ENCODE data around the gene LRRC4C. TPM values are rescaled to one million over a fixed set of nuclear protein-coding genes. Genes with fewer than 3 reads are reported as not detected.

LRRC4C gene
- total RNA-seq, 1 experiment from 2014 or later, result 0.13 TPM

DNA sequence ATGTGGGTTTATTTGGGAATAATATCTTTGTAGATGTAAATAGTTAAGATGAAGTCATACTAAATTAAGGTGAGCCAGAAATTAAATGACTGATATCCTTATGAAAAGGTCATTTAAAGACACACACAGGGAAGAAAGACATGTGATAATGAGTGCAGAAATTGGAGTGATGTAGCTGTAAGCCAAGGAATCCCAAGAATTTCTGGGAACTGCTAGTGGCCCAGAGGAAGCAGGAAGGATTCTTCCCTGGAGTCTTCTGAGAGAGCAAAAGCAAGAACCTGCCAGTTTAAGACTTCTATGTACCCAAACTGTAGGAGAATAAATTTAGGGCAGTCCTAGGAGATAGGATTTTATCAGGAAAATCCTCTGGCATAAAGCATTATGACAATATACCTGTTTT is 66.9 kb downstream of the LRRC4C start:
- H2BK20ac ChIP-seq (ENCODE audit: low read depth, low read length, poor library complexity, severe bottlenecking), result no peak overlapping the region
- TF ChIP-seq CTCF (conservative IDR thresholded peaks at IDR 0.05), result no peak
- no peak overlapping the region for H3K4ac ChIP-seq (ENCODE audit: low read depth, low read length)
- H3K79me2 ChIP-seq (ENCODE audit: insufficient read depth, low read length), result no peaks in the 10 kb centered on the region
- no peak overlapping the region for H2BK12ac ChIP-seq (ENCODE audit: insufficient read length, low read depth, low read length)
- no peak overlapping the region for H3K23ac ChIP-seq (ENCODE audit: insufficient read length, low read depth, low read length)
- no peak overlapping the region for H3K4me2 ChIP-seq (ENCODE audit: insufficient read depth, insufficient read length, low read length)
- Mint-ChIP-seq H3K4me3 (no peak overlapping the region), H3K9me3 (no peaks in the 10 kb centered on the region), H3K4me1 (peaks cover 62% of the 10 kb centered on the region in 2 experiments), H3K36me3 (ENCODE audit: insufficient read depth in 1 of 3, low read depth in 3 of 3) (no peaks in the 10 kb centered on the region), H3K27me3 (ENCODE audit: low read depth) (no peaks in the 10 kb centered on the region), H3K27ac (peak overlapping the region; percentile 42 to 100 (median 86); a peak in 5 of 7 replicates)
- no peak overlapping the region for H4K8ac ChIP-seq (replicated peaks; ENCODE audit: insufficient read length, low read depth, low read length)
- no peak overlapping the region for H3T11ph ChIP-seq (ENCODE audit: low read length)
- H3K27ac ChIP-seq (ENCODE audit: insufficient read length, low read depth, low read length), result peak overlapping the region; percentile 76
- H4K5ac ChIP-seq (ENCODE audit: insufficient read length, low read depth, low read length), result no peak overlapping the region
- no peak overlapping the region for H2AK5ac ChIP-seq (ENCODE audit: insufficient read length, low read length)
- H3K23me2 ChIP-seq (ENCODE audit: insufficient read length, low read depth, low read length, poor library complexity, severe bottlenecking), result no peaks in the 10 kb centered on the region
- H3K18ac ChIP-seq (ENCODE audit: insufficient read length, low read depth, low read length), result no peak overlapping the region
- H4K91ac ChIP-seq (ENCODE audit: insufficient read length, low read depth, low read length), result no peak overlapping the region
- no peak overlapping the region for H2BK15ac ChIP-seq (ENCODE audit: low read depth, low read length)
- DNase-seq, result peak; percentile 31
- H3K56ac ChIP-seq (ENCODE audit: insufficient read length, low read depth, low read length), result no peak overlapping the region
- H3K79me1 ChIP-seq (ENCODE audit: insufficient read depth, low read depth, low read length, poor library complexity, severe bottlenecking), result no peaks in the 10 kb centered on the region
- H3K9me3 ChIP-seq (ENCODE audit: control insufficient read depth, low read depth, low read length), result no peaks in the 10 kb centered on the region
- H2AFZ ChIP-seq (ENCODE audit: low read length), result no peak overlapping the region
- H2BK120ac ChIP-seq (ENCODE audit: low read depth, low read length, poor library complexity, severe bottlenecking), result no peak overlapping the region
- H3K27me3 ChIP-seq (ENCODE audit: insufficient read depth, low read length), result no peaks in the 10 kb centered on the region
- no peak overlapping the region for H3K9ac ChIP-seq (ENCODE audit: extremely low read depth, insufficient read length, low read length)
- H3K4me1 ChIP-seq (ENCODE audit: insufficient read depth, low read length), result peaks cover 19% of the 10 kb centered on the region
- no peaks in the 10 kb centered on the region for H4K20me1 ChIP-seq (ENCODE audit: control insufficient read depth, insufficient read depth, insufficient read length)
- no peak overlapping the region for H2BK5ac ChIP-seq (ENCODE audit: insufficient read length, low read length)
- no peak overlapping the region for H3K14ac ChIP-seq (ENCODE audit: insufficient read depth, low read length)

All from H9 (cell line).